Measurements from ENCODE around the gene ANGPTL2. TPM values are rescaled to one million over a fixed set of nuclear protein-coding genes. Genes with fewer than 3 reads are reported as not detected.

ANGPTL2 gene
- total and polyA plus RNA-seq, 2 of the 4 experiments (the other 2 are of a cell fraction), result 9.5 to 25.1 TPM

DNA sequence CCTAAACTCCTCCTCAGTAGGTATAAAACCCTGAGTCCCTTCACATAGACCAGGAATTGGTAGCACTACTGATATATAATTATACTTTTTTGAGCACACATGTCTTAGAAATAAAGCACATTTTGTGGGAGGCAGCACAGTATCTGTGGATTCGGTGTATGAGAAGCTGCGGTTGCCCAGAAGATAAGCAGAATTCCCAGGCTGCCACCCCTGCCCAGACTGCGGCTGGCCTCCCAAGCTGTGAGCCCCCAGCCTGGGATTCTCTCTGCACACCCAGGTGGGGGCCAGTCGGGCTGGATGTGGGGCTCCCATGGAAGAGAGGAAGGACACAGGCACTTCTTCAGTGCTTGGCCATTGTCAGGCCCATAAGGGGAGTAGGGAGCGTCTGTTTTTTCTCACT lies 25.6 kb upstream of the ANGPTL2 start:
- Histone ChIP-seq H3K23ac (ENCODE audit: low read depth, low read length) (no peak overlapping the region), H2BK5ac (ENCODE audit: low read depth, low read length, poor library complexity, severe bottlenecking) (no peak overlapping the region), H2BK120ac (ENCODE audit: low read depth, low read length) (no peak overlapping the region), H2BK20ac (ENCODE audit: low read depth, low read length) (no peak overlapping the region), H3K79me1 (ENCODE audit: low read depth in 1 of 2, low read length in 2 of 2) (no peaks in the 10 kb centered on the region), H2AFZ (replicated peaks; ENCODE audit: low read length, poor library complexity) (no peak overlapping the region), H3K14ac (replicated peaks; ENCODE audit: low read depth, low read length) (no peak overlapping the region), H4K20me1 (ENCODE audit: insufficient read depth, low read length) (no peaks in the 10 kb centered on the region), H3K27ac (ENCODE audit: insufficient read depth, low read length) (no peak overlapping the region), H2AK9ac (replicated peaks; ENCODE audit: low read depth, low read length, poor library complexity) (no peak overlapping the region), H3K9me1 (ENCODE audit: insufficient read depth, low read length) (0 out of 2 replicates have a peak, but pooled peaks cover 2% of the 10 kb centered on the region), H3K4me3 (ENCODE audit: insufficient read depth, low read depth, low read length) (no peak overlapping the region), H3K18ac (ENCODE audit: low read depth, low read length) (no peak overlapping the region), H2AK5ac (ENCODE audit: low read depth, low read length) (no peak overlapping the region), H4K5ac (ENCODE audit: low read depth, low read length) (no peak overlapping the region), H3K9ac (ENCODE audit: low read depth, low read length) (no peak overlapping the region), H2BK15ac (ENCODE audit: low read depth, low read length) (no peak overlapping the region), H4K91ac (ENCODE audit: insufficient read depth, low read depth, low read length) (no peak overlapping the region), H3K9me3 (ENCODE audit: control insufficient read depth, insufficient read depth, low read length) (no peaks in the 10 kb centered on the region), H3K27me3 (ENCODE audit: control insufficient read depth, insufficient read depth, low read length) (no peaks in the 10 kb centered on the region), H3K4ac (ENCODE audit: low read depth, low read length) (no peak overlapping the region), H4K8ac (ENCODE audit: low read depth in 2 of 2, low read length in 2 of 2) (no peak overlapping the region), H3K56ac (ENCODE audit: extremely low read depth, insufficient read depth, low read length) (no peak overlapping the region), H3K4me2 (ENCODE audit: low read depth, low read length) (no peak overlapping the region), H3K4me1 (ENCODE audit: control insufficient read depth, insufficient read depth, low read length) (peaks cover 2% of the 10 kb centered on the region; the same call in 1 of the 2 replicates), H3K36me3 (ENCODE audit: control insufficient read depth, insufficient read depth, low read length) (no peaks in the 10 kb centered on the region)
- dilution Hi-C loops (cut with HindIII; ENCODE audit: low sequenced_read_pairs, unreplicated experiment), result no loop called here
- intact Hi-C loops (cut with micrococcal nuclease), result no loop called here
- DNase-seq (no peak), ATAC-seq (ENCODE audit: low read depth) (no peak)
- TF ChIP-seq, protein P1, sequence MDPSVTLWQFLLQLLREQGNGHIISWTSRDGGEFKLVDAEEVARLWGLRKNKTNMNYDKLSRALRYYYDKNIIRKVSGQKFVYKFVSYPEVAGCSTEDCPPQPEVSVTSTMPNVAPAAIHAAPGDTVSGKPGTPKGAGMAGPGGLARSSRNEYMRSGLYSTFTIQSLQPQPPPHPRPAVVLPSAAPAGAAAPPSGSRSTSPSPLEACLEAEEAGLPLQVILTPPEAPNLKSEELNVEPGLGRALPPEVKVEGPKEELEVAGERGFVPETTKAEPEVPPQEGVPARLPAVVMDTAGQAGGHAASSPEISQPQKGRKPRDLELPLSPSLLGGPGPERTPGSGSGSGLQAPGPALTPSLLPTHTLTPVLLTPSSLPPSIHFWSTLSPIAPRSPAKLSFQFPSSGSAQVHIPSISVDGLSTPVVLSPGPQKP (IDR thresholded peaks at IDR 0.05; ENCODE audit: borderline replicate concordance, low read depth, low read length), result no peak
- TF ChIP-seq, protein P2, sequence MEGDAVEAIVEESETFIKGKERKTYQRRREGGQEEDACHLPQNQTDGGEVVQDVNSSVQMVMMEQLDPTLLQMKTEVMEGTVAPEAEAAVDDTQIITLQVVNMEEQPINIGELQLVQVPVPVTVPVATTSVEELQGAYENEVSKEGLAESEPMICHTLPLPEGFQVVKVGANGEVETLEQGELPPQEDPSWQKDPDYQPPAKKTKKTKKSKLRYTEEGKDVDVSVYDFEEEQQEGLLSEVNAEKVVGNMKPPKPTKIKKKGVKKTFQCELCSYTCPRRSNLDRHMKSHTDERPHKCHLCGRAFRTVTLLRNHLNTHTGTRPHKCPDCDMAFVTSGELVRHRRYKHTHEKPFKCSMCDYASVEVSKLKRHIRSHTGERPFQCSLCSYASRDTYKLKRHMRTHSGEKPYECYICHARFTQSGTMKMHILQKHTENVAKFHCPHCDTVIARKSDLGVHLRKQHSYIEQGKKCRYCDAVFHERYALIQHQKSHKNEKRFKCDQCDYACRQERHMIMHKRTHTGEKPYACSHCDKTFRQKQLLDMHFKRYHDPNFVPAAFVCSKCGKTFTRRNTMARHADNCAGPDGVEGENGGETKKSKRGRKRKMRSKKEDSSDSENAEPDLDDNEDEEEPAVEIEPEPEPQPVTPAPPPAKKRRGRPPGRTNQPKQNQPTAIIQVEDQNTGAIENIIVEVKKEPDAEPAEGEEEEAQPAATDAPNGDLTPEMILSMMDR (conservative IDR thresholded peaks at IDR 0.05; ENCODE audit: low read depth, low read length), result no peak
- TF ChIP-seq MAZ (IDR thresholded peaks at IDR 0.05; ENCODE audit: borderline replicate concordance, low read depth, low read length), result no peak
- TF ChIP-seq POLR2A (IDR thresholded peaks at IDR 0.05; ENCODE audit: low read depth, low read length), result no peak
- TF ChIP-seq BHLHE40 (IDR thresholded peaks at IDR 0.05; ENCODE audit: low read depth, low read length), result no peak
- no peak for TF ChIP-seq CEBPB (IDR thresholded peaks at IDR 0.05; ENCODE audit: low read depth, low read length)
- no peak for TF ChIP-seq RAD21 (IDR thresholded peaks at IDR 0.05; ENCODE audit: low read length)
- no peak for TF ChIP-seq RCOR1 (IDR thresholded peaks at IDR 0.05; ENCODE audit: insufficient replicate concordance, low read length)
- TF ChIP-seq SMC3 (IDR thresholded peaks at IDR 0.05; ENCODE audit: low read depth, low read length), result no peak
- no peak for TF ChIP-seq RFX5 (IDR thresholded peaks at IDR 0.05; ENCODE audit: low read depth, low read length)
- no peak for TF ChIP-seq FOS (IDR thresholded peaks at IDR 0.05; ENCODE audit: low read depth, low read length)
- no peak for TF ChIP-seq CHD1 (IDR thresholded peaks at IDR 0.05; ENCODE audit: low read depth, low read length)
- 100% methylated on average over 1 of the region's 5 CpGs; no CpG with 5 or more reads in 1 of the 2 experiments for WGBS, 2 experiments (ENCODE audit: extremely low coverage in 2 of 2, insufficient read length in 1 of 2)
- CTCF ChIA-PET, result interaction anchor here (1.7 kb wide), 1 partner anchor 11 kb away, joined by 4 read pairs; no protein-coding TSS in a partner anchor
- BruUV-seq (replicated peaks), result no TSS peak
- in situ Hi-C loops (cut with MboI; ENCODE audit: low sequenced_read_pairs), result no loop called here
- POLR2A ChIA-PET (ENCODE audit: unreplicated experiment), result no interaction called here
